Measurements from ENCODE around the gene COA5.
A peak's percentile ranks its signal among the peaks of the same experiment; 100 is the strongest.

COA5 gene

GRCh38 chr2:98551316-98551715, 57.0 kb downstream of the COA5 start:
- peak in 2 of 3 experiments; percentile 2 to 43 for DNase-seq (ENCODE audit: low read depth in 3 of 3)

GRCh38 chr2:98550165-98550564, 58.1 kb downstream of the COA5 start:
- no peak for DNase-seq (ENCODE audit: low read depth in 3 of 3)

All from stimulated activated CD4-positive, alpha-beta T cell treated with anti-CD3 and anti-CD28 coated beads, TNF-alpha, amount 100 ng/mL, for 24 hours (primary cell).